Fibroblast of pulmonary artery (primary cell): ENCODE data around the gene CHDH.

Source experiments
- DNase-seq: peaks from one replicate; pipeline ENCODE4 v3.0.0-alpha.2; 2010; ENCODE audit warnings: low read depth
- H3K4me3 ChIP-seq: replicated peaks from 2 replicates; pipeline ENCODE4 v1.5.1; 2011; ENCODE audit warnings: low read depth, mild to moderate bottlenecking, control low read depth, low read length, moderate library complexity
- TF ChIP-seq, protein P1 (sequence below): IDR thresholded peaks from 2 replicates; pipeline ENCODE4 v1.5.1; 2011; ENCODE audit warnings: mild to moderate bottlenecking, control low read depth, low read length, inconsistent platforms; ENCODE audit errors: missing control alignments

CHDH gene

DNA sequence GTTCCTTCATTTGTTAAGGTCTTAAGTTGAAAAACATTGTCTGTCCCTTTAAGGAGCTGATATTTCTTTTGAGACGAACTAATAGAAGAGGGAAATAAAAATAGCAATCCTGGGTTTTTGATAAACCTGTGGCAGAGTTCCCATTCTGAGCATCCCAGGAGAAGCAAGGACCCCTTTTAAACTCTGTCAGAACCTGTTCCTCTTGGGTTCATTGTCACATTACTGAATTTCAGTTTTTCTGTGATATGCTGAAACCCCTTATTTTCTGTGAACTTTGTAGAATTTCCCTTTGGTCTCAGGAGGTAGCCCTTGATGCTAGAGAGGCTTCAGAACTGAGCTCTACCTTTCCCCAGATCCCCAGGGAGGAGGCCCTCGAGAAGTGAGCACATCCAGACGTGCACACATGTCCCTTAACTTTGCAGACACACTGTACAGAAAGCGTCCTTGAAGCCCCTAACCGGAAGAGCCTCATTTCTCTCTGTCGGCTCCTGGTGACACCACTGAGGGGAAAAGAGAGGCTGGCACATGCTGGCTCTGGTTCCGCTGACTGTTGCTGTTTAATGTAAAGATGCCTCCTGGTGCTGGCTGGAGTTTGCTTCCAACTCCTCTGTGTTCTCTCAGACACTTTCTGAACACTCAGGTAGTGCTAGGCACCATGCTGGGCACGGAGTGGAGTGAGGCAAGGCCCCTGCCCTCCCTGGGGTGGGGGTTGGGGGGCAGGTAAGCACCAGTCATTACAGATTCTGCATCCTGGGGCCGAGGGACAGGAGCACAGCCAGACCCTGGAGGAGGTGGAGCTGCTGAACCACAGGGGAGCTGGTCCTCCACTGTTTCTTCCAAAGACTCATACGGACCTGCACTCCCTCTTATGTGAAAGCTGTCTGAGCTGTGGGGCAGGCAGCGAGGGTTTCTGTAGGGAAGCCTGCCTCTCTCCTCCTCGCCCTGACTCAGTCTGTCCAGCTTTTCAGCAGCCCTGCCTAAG, 77.5 kb downstream of the CHDH start:
- no peak for DNase-seq
- no peak overlapping the region for H3K4me3 ChIP-seq
- TF ChIP-seq, protein P1, sequence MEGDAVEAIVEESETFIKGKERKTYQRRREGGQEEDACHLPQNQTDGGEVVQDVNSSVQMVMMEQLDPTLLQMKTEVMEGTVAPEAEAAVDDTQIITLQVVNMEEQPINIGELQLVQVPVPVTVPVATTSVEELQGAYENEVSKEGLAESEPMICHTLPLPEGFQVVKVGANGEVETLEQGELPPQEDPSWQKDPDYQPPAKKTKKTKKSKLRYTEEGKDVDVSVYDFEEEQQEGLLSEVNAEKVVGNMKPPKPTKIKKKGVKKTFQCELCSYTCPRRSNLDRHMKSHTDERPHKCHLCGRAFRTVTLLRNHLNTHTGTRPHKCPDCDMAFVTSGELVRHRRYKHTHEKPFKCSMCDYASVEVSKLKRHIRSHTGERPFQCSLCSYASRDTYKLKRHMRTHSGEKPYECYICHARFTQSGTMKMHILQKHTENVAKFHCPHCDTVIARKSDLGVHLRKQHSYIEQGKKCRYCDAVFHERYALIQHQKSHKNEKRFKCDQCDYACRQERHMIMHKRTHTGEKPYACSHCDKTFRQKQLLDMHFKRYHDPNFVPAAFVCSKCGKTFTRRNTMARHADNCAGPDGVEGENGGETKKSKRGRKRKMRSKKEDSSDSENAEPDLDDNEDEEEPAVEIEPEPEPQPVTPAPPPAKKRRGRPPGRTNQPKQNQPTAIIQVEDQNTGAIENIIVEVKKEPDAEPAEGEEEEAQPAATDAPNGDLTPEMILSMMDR = no peak

DNA sequence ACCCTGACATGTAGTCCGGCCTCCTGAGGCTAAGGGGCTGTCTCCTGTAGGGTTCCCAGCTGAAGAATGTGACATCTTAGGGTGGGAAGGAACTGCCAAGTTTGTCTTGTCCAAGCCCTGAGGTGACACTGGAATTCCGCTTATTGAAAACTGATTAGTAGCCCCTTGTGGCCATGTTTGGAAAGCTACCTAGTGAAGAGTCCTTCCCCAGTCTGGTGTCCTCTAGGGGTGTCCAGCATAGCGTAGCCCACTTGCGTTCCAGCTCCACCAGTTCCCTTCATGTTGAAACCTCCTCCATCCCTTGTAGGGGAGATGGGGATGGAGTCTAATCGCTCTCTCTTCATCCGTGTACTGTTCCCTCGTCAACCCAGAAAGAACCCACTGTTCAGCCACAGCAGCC, 79.5 kb downstream of the CHDH start:
- no peak for DNase-seq
- TF ChIP-seq, protein P1 = no peak
- no peak overlapping the region for H3K4me3 ChIP-seq

DNA sequence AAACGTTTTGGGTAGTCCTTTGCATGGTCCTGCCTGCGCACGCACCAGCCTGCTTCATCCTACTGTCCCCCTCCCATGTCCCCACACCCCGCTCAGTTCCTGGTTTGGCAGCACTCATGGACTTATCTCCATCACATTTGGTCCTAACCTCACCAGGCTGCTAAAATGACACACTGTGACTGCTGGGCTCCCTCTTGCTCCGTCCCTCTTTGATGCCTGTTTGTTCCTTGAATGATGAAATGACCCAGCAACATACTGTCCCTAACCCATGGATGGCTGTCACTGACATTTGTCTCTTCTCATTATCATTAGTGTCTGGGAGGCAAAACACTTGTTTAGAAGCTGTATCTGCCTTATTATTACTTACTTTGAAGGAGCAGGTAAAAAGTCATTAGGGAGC, 80.5 kb downstream of the CHDH start:
- TF ChIP-seq, protein P1 = no peak
- no peak overlapping the region for H3K4me3 ChIP-seq
- DNase-seq = no peak

DNA sequence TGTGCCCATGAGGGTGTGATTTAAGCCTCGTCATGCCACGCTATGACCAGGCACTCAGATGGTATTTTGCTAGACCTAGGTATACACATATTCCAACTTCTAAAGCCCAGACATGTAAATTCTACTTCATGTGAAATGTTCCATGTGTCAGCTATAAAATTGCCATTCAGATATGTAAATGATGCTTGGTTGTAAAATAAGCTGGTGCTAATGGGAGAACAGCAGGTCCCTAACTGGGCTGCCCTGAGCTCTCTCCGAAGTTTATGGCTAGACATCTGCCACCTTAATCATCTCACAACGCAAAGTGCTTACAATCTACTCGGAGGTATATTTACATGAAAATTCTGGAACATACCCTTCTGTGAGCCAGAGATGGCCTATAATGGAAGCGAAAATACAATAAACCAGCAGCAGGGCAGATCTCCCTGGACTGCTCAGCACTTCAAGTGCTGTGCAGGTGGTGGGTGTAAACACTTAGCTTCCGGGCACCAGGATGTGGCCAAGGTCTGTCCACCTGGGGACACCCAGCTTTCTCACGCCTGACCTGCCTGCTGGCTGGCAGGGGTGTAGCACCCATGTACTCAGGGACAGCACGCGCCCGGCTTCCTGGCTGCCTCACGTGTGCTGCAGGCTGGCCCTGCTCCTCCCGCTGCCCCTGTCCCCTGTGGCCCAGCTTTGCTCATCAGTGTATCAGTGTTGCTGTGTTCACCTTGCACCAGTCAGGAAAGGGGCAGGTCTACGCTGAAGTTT, 82.0 kb downstream of the CHDH start:
- H3K4me3 ChIP-seq = no peak overlapping the region
- TF ChIP-seq, protein P1 = no peak
- DNase-seq = no peak

DNA sequence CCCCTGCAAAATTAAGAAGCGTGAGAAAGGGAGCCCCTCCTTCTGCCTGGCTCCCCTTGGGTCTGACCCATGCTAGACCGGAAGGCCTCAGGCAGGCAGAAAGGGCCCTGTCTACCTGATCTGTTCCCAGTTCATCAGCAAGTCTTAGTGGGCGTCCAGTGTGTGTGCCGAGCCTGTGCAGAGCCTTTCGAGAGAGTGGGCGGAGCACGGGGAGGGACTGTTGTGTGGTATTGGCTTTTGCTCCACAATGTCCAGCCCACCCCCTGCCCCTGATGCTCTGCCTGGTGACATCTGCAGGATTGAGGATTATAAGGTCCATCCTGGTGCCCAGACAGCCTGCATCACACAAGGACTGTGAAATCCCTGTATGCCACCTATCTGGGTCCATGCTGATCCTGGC, 82.9 kb downstream of the CHDH start:
- TF ChIP-seq, protein P1 = no peak
- no peak overlapping the region for H3K4me3 ChIP-seq
- no peak for DNase-seq
